Measurements from ENCODE around the gene KCNC4.

Gene KCNC4

DNA sequence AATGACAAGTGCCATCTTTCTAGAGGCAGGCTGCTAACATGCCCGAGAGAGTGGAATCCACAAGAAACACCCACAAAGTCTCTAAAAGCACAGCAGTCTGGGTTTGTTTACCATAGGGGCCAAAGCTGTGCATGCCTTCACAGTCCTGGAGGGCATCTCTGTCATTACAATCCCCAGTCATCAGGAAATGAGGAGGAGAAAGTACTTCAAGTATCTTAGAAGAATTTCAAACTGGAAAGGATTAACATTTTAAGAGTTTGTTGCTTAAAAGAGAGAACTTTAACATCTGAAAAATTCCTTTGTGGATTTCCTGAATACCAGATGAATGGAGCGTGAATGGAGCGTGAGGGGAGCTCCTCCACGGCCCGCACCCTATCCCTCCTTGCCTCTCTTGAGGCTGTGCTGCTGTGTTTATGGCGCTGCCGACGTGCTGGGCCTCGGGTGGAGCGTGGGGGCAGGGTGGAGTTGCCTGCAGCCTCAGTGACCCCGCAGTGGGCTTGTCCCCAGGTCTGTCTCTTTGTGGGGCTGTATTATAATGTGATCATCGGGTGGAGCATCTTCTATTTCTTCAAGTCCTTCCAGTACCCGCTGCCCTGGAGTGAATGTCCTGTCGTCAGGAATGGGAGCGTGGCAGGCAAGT, 36.5 kb upstream of the KCNC4 start:
- TF ChIP-seq LEF1 (IDR thresholded peaks at IDR 0.05; ENCODE audit: borderline replicate concordance) = no peak
- no peak for TF ChIP-seq L3MBTL2 (conservative IDR thresholded peaks at IDR 0.05)
- no peak for TF ChIP-seq ELF4 (IDR thresholded peaks at IDR 0.05)
- no peak for TF ChIP-seq CTBP1 (IDR thresholded peaks at IDR 0.05; ENCODE audit: borderline replicate concordance)
- no peak for TF ChIP-seq HDGF (IDR thresholded peaks at IDR 0.05; ENCODE audit: borderline replicate concordance)
- TF ChIP-seq ARNT (IDR thresholded peaks at IDR 0.05) = no peak
- TF ChIP-seq FOXK2 (IDR thresholded peaks at IDR 0.05) = no peak
- no peak for TF ChIP-seq BHLHE40 (IDR thresholded peaks at IDR 0.05; ENCODE audit: borderline replicate concordance)
- ChIA-PET POLR2A (no interaction called here), CTCF (no interaction called here)
- DNase-seq (ENCODE audit: extremely low spot score) = no peak

DNA sequence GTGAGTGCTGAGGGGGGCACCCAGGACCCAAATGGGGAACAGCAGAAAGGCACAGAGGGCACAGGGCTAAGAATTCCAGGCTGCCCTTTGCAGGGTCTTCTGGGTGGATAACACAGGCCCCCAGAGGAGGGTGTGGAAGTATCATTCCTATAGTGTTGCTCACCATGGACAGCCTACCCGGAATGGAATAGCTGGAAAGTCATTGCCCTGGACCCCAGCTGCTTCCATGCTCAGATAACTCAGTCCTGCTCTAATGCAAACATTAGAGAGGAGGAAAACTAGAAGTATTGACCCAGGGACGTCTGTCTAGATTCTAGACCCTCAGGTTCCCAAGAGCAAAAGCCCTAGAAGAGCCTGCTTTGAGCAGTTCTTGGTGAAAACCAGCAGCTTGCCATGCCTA, 35.2 kb upstream of the KCNC4 start:
- ChIA-PET CTCF (interaction anchor here (1.3 kb wide), 1 partner anchor 22 kb away, joined by 4 read pairs; no protein-coding TSS in a partner anchor), POLR2A (no interaction called here)
- TF ChIP-seq LEF1 (IDR thresholded peaks at IDR 0.05; ENCODE audit: borderline replicate concordance) (no peak), FOXM1 (IDR thresholded peaks at IDR 0.05; ENCODE audit: borderline replicate concordance) (no peak), ELF4 (IDR thresholded peaks at IDR 0.05) (no peak), FOXK2 (IDR thresholded peaks at IDR 0.05) (no peak), HDGF (IDR thresholded peaks at IDR 0.05; ENCODE audit: borderline replicate concordance) (no peak), SUZ12 (IDR thresholded peaks at IDR 0.05) (no peak), TARDBP (IDR thresholded peaks at IDR 0.05) (no peak), ZNF384 (IDR thresholded peaks at IDR 0.05) (no peak), ARNT (IDR thresholded peaks at IDR 0.05) (no peak)
- TF ChIP-seq, protein P1, sequence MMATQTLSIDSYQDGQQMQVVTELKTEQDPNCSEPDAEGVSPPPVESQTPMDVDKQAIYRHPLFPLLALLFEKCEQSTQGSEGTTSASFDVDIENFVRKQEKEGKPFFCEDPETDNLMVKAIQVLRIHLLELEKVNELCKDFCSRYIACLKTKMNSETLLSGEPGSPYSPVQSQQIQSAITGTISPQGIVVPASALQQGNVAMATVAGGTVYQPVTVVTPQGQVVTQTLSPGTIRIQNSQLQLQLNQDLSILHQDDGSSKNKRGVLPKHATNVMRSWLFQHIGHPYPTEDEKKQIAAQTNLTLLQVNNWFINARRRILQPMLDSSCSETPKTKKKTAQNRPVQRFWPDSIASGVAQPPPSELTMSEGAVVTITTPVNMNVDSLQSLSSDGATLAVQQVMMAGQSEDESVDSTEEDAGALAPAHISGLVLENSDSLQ (IDR thresholded peaks at IDR 0.05) = no peak
- no peak for DNase-seq (ENCODE audit: extremely low spot score)

DNA sequence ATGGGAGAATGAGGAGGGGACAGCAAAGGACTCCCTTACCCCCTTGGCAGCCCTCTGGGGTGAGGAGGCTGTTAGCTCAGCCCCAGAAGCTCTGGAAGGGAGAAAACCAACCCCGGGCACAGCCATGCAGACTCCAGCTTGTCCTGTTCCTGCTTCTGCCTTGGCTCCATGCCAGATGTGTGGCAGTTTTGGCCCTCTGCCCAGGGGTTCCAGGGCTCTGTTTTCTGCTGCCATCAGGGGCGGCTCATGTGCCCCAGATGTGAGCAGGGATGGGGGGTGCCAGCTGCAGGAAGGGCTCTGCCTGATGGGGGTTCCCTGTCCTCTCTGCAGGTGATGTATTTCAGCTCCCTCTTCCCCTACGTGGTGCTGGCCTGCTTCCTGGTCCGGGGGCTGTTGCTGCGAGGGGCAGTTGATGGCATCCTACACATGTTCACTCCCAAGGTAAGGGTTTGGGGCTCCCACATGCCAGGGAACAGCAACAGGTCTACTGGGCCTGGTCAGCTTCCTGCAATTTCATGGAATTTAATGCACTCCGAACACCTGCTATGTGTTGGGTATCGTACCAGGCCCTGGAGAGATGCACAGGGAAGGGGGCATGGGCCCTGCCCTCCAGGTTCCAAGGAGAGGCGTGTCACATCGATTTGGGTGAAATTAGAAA, 33.7 kb upstream of the KCNC4 start:
- CTCF ChIA-PET = interaction anchor here (0.7 to 1.2 kb wide), 4 partner anchors 10 to 318 kb away, joined by 3 to 4 read pairs (median 3); no protein-coding TSS in a partner anchor
- TF ChIP-seq CTBP1 (IDR thresholded peaks at IDR 0.05; ENCODE audit: borderline replicate concordance) (no peak), TARDBP (IDR thresholded peaks at IDR 0.05) (no peak), NFRKB (IDR thresholded peaks at IDR 0.05) (no peak), ARNT (IDR thresholded peaks at IDR 0.05) (no peak), FOXM1 (IDR thresholded peaks at IDR 0.05; ENCODE audit: borderline replicate concordance) (no peak), L3MBTL2 (conservative IDR thresholded peaks at IDR 0.05) (no peak), ELF4 (IDR thresholded peaks at IDR 0.05) (no peak), BHLHE40 (IDR thresholded peaks at IDR 0.05; ENCODE audit: borderline replicate concordance) (no peak), SP1 (IDR thresholded peaks at IDR 0.05) (no peak), SUZ12 (IDR thresholded peaks at IDR 0.05) (no peak), ZNF384 (IDR thresholded peaks at IDR 0.05) (no peak), FOXA1 (IDR thresholded peaks at IDR 0.05) (no peak), FOXK2 (IDR thresholded peaks at IDR 0.05) (no peak), LEF1 (IDR thresholded peaks at IDR 0.05; ENCODE audit: borderline replicate concordance) (no peak)
- DNase-seq (ENCODE audit: extremely low spot score) = no peak
- POLR2A ChIA-PET = interaction anchor here (1.0 kb wide), 1 partner anchor 162 kb away, joined by 4 read pairs; the partner anchor contains the start of gene RBM15

DNA sequence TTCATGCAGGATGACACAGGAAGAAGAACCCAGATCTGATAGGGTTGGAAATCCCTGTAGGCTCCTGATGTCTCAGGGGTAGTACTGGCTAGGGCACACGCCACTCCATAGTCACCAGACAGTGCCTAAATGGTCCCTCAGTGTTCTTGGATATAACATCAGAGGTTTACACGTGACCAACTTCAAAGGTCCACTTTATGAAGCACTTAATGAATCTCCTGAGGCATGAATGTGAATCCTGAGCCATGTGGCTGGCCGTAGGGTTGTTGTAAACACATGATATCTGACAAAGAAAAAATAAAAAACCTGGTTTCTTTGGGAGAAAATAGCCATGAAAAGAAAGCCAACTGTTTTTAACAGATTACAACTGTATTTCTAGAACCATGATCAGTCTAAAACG, 32.3 kb upstream of the KCNC4 start:
- CTCF ChIA-PET = no interaction called here
- no peak for DNase-seq (ENCODE audit: extremely low spot score)
- no peak for TF ChIP-seq ZNF384 (IDR thresholded peaks at IDR 0.05)
- no peak for TF ChIP-seq BHLHE40 (IDR thresholded peaks at IDR 0.05; ENCODE audit: borderline replicate concordance)
- no peak for TF ChIP-seq LEF1 (IDR thresholded peaks at IDR 0.05; ENCODE audit: borderline replicate concordance)
- no peak for TF ChIP-seq NFRKB (IDR thresholded peaks at IDR 0.05)
- TF ChIP-seq SUZ12 (IDR thresholded peaks at IDR 0.05) = no peak
- TF ChIP-seq SP1 (IDR thresholded peaks at IDR 0.05) = no peak
- TF ChIP-seq, protein P1 (IDR thresholded peaks at IDR 0.05) = no peak
- POLR2A ChIA-PET = no interaction called here

DNA sequence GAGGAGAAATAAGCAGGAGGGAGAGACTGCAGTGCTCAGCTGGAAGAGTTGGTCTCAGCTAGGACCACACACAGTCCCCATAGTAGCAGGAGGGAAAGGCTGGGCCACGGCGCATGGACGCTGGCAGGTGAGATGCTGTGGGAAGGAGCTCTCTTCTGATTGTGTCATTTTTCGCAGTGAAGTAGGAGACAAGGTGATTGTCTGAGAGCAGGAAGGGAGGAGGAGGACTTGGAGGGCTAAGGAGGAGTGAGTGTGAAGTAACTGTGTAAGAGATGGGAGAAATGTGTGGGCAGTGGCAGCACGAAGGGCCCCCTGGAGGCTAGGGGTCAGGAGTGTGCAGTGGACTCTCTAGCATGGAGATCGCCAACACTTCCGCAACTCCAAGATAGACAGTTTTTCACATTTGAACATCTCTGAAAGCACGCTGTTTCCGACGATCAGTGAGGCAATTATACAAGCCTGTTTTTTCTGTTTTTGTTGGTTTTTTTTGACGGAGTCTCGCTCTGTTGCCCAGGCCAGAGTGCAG, 26.4 kb upstream of the KCNC4 start:
- no peak for DNase-seq (ENCODE audit: extremely low spot score)
- POLR2A ChIA-PET = no interaction called here
- CTCF ChIA-PET = interaction anchor here (0.9 kb wide), 1 partner anchor 13 kb away, joined by 3 read pairs; no protein-coding TSS in a partner anchor
- TF ChIP-seq SUZ12 (IDR thresholded peaks at IDR 0.05) (no peak), ZNF384 (IDR thresholded peaks at IDR 0.05) (no peak), TARDBP (IDR thresholded peaks at IDR 0.05) (no peak), FOXA1 (IDR thresholded peaks at IDR 0.05) (no peak), ELF4 (IDR thresholded peaks at IDR 0.05) (no peak)

DNA sequence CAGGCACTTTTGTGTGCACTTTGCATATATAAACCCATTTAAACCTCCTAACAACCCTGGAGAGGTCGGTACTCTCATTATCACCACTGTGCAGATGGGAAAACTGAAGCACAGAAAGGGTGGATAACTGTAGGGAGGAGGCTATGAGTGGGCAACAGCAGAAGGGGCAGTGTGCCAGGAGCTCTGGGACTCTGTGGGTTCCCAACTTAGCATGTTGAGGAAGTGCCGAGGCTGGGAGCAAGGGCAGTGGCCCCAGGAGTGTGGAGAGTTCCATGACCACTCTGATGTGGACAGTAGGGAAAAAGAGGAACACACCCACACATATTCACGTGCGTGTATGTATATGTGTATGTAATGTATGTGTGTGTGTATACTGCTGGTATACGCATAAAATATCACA, 25.7 kb upstream of the KCNC4 start:
- TF ChIP-seq NFRKB (IDR thresholded peaks at IDR 0.05) = no peak
- no peak for DNase-seq (ENCODE audit: extremely low spot score)
- CTCF ChIA-PET = no interaction called here
- POLR2A ChIA-PET = no interaction called here

DNA sequence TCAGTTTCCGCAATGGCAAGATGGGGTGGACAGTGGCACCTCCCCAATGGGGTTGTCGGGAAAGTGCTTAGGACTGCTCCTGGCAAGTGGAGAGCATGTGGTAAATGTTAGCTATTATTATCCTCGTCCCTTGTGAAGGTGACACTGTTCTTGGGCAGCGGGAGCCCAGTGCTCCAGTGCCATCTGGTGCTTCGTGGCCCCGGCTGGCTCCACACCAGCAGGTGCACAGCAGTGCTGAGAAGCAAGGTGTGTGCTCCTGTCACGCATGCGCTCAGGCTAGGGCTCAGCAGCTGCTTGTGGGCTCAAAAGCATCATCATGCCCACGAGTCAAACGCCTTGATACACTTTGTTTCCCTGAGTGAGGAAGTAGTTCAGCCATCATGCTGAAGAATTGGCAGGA, 24.9 kb upstream of the KCNC4 start:
- CTCF ChIA-PET = interaction anchor here (0.6 to 3.6 kb wide), 2 partner anchors 12 to 133 kb away, joined by 3 to 15 read pairs; no protein-coding TSS in a partner anchor
- DNase-seq (ENCODE audit: extremely low spot score) = no peak
- no peak for TF ChIP-seq NFRKB (IDR thresholded peaks at IDR 0.05)
- no peak for TF ChIP-seq ARNT (IDR thresholded peaks at IDR 0.05)
- no peak for TF ChIP-seq FOXK2 (IDR thresholded peaks at IDR 0.05)
- no peak for TF ChIP-seq HDGF (IDR thresholded peaks at IDR 0.05; ENCODE audit: borderline replicate concordance)
- TF ChIP-seq, protein P1 (IDR thresholded peaks at IDR 0.05) = no peak
- TF ChIP-seq SP1 (IDR thresholded peaks at IDR 0.05) = no peak
- no peak for TF ChIP-seq ELF4 (IDR thresholded peaks at IDR 0.05)
- no peak for TF ChIP-seq ZNF384 (IDR thresholded peaks at IDR 0.05)
- TF ChIP-seq TARDBP (IDR thresholded peaks at IDR 0.05) = no peak
- TF ChIP-seq SUZ12 (IDR thresholded peaks at IDR 0.05) = no peak
- TF ChIP-seq CTBP1 (IDR thresholded peaks at IDR 0.05; ENCODE audit: borderline replicate concordance) = no peak
- no peak for TF ChIP-seq FOXM1 (IDR thresholded peaks at IDR 0.05; ENCODE audit: borderline replicate concordance)
- no peak for TF ChIP-seq LEF1 (IDR thresholded peaks at IDR 0.05; ENCODE audit: borderline replicate concordance)
- no peak for TF ChIP-seq FOXA1 (IDR thresholded peaks at IDR 0.05)
- TF ChIP-seq L3MBTL2 (conservative IDR thresholded peaks at IDR 0.05) = no peak
- no peak for TF ChIP-seq BHLHE40 (IDR thresholded peaks at IDR 0.05; ENCODE audit: borderline replicate concordance)
- POLR2A ChIA-PET = no interaction called here
